Spleen (tissue), 7 donors: Measurements from ENCODE around the gene STRADA.

ENCODE experiments used
- POLR2A ChIP-seq, 3 donors: fragments of 450-650 bp; IDR thresholded peaks; one replicate each; pipeline ENCODE4 v1.5.1; 2017; ENCODE audit warnings: antibody characterized with exemption in 3 of 3, mild to moderate bottlenecking in 1 of 3
- TF ChIP-seq, protein P1 (sequence below), 11 experiments: fragments of 200-600 bp in 7 of 11; fragments of 450-650 bp in 4 of 11; sonication (generic) in 4 of 11; IDR thresholded peaks in 8 of 11; conservative IDR thresholded peaks in 3 of 11; 1 replicate in 7 of 11; 2 replicates in 4 of 11; pipeline versions ENCODE4 v1.4.0 to v1.8.0; 2016 to 2021; ENCODE audit warnings: antibody characterized with exemption in 11 of 11, inconsistent platforms in 4 of 11, mild to moderate bottlenecking in 1 of 11
- donor health status: DM: no; HTN: no; CAD: no; lungs with moderate emphysema.
- donor health status: DM: no; HTN: no; CAD: no.
- donor health status: DM: no; HTN: no; CAD: no.

DNA sequence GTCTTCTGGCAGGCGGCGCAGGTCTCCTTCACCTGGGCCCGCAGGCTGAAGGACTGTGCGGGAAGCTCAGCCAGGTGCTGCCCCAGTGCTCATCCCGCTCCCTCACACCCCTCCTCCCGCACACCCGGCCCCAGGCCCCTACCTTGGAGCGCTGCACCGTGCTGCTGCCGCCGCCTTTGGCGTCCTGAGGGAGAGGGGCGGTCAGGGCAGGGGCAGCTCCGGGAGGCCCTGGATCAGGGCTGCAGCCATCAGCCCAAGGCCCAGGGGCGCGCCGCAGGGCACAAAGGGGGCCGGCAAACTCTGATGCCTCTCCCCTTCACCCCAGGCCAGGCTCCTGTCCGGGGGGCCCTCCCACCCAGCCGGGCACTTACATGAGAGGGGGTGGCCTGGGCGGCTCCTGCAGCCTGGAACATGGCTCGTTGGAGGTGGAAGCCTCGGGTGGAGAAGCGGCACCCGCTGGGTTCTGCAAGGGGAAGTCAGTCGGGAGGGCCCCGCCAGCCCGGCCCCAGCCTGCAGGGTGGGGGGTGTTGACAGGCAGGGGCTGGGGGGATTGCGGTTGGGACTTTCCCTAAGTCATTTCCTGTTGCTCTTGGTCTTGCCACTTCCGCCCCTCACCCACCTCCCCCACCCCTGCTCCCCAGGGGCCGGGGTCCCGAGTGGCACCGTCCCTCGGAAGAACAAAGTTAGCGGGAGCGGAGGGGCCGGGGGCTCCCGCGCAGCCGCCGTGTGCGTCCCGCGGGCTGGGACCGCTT is 42.5 kb downstream of the STRADA start:
- TF ChIP-seq, protein P1, sequence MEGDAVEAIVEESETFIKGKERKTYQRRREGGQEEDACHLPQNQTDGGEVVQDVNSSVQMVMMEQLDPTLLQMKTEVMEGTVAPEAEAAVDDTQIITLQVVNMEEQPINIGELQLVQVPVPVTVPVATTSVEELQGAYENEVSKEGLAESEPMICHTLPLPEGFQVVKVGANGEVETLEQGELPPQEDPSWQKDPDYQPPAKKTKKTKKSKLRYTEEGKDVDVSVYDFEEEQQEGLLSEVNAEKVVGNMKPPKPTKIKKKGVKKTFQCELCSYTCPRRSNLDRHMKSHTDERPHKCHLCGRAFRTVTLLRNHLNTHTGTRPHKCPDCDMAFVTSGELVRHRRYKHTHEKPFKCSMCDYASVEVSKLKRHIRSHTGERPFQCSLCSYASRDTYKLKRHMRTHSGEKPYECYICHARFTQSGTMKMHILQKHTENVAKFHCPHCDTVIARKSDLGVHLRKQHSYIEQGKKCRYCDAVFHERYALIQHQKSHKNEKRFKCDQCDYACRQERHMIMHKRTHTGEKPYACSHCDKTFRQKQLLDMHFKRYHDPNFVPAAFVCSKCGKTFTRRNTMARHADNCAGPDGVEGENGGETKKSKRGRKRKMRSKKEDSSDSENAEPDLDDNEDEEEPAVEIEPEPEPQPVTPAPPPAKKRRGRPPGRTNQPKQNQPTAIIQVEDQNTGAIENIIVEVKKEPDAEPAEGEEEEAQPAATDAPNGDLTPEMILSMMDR (IDR thresholded peaks at IDR 0.05 in 8 of 11, conservative IDR thresholded peaks at IDR 0.05 in 3 of 11): peak in 1 of 11 experiments; percentile 15
- peak in 1 of 3 donors; percentile 11 for TF ChIP-seq POLR2A (IDR thresholded peaks at IDR 0.05)
